GM23248 (cell line): ENCODE results near the gene SSBP2. TPM values are rescaled to one million over a fixed set of nuclear protein-coding genes. Genes with fewer than 3 reads are reported as not detected.

Experiments used
- DNase-seq: peaks from one replicate; pipeline ENCODE4 v3.0.0-alpha.2; 2015
- H2AFZ ChIP-seq: fragments of 200-600 bp; sonication (generic); 2 replicates; pipeline ENCODE4 v1.6.1; 2016; ENCODE audit warnings: antibody characterized with exemption
- H3F3A ChIP-seq: fragments of 200-600 bp; sonication (generic); 2 replicates; pipeline ENCODE4 v1.6.1; 2016; ENCODE audit warnings: mild to moderate bottlenecking, antibody characterized with exemption, mixed run types; ENCODE audit not compliant: insufficient read depth
- H3K27ac ChIP-seq: fragments of 200-600 bp; sonication (generic); 2 replicates; pipeline ENCODE4 v1.5.1; 2016; ENCODE audit warnings: mild to moderate bottlenecking
- H3K27me3 ChIP-seq: fragments of 200-600 bp; sonication (generic); replicated peaks from 2 replicates; pipeline ENCODE4 v1.6.1; 2016; ENCODE audit warnings: mild to moderate bottlenecking; ENCODE audit not compliant: insufficient read depth
- H3K36me3 ChIP-seq: fragments of 200-600 bp; sonication (generic); 2 replicates; pipeline ENCODE4 v1.6.1; 2016; ENCODE audit warnings: low read depth, mild to moderate bottlenecking
- H3K4me1 ChIP-seq: fragments of 200-600 bp; sonication (generic); 2 replicates; pipeline ENCODE4 v1.6.1; 2016; ENCODE audit warnings: mild to moderate bottlenecking; ENCODE audit not compliant: insufficient read depth
- H3K4me2 ChIP-seq: fragments of 200-600 bp; sonication (generic); one replicate; pipeline ENCODE4 v1.6.1; 2016; ENCODE audit warnings: mild to moderate bottlenecking; ENCODE audit not compliant: unreplicated experiment
- H3K4me3 ChIP-seq: fragments of 200-600 bp; sonication (generic); 2 replicates; pipeline ENCODE4 v1.5.1; 2016; ENCODE audit warnings: mild to moderate bottlenecking
- H3K79me2 ChIP-seq: fragments of 200-600 bp; sonication (generic); 2 replicates; pipeline ENCODE4 v1.6.1; 2016; ENCODE audit warnings: mild to moderate bottlenecking; ENCODE audit not compliant: insufficient read depth
- H3K9ac ChIP-seq: fragments of 200-600 bp; sonication (generic); 2 replicates; pipeline ENCODE4 v1.6.1; 2016; ENCODE audit warnings: mild to moderate bottlenecking
- H3K9me2 ChIP-seq: fragments of 200-600 bp; sonication (generic); 2 replicates; pipeline ENCODE4 v1.6.1; 2016; ENCODE audit warnings: mixed run types, mild to moderate bottlenecking, moderate library complexity; ENCODE audit not compliant: insufficient read depth
- H3K9me3 ChIP-seq: fragments of 200-600 bp; sonication (generic); one replicate; pipeline ENCODE4 v1.6.1; 2017; ENCODE audit warnings: low read depth
- H4K20me1 ChIP-seq: fragments of 200-600 bp; sonication (generic); 2 replicates; pipeline ENCODE4 v1.6.0; 2016; ENCODE audit not compliant: insufficient read depth
- EZH2 ChIP-seq: fragments of 200-600 bp; sonication (generic); IDR thresholded peaks from 2 replicates; pipeline ENCODE4 v1.6.1; 2018; ENCODE audit warnings: antibody characterized with exemption, mild to moderate bottlenecking; ENCODE audit not compliant: insufficient read depth, poor library complexity, severe bottlenecking
- EZH2phosphoT487 ChIP-seq: fragments of 200-600 bp; sonication (generic); IDR thresholded peaks from 2 replicates; pipeline ENCODE4 v1.6.1; 2018; ENCODE audit warnings: antibody characterized with exemption, moderate library complexity, mild to moderate bottlenecking, low read depth; ENCODE audit not compliant: insufficient read depth
- WGBS, 2 experiments: methylation state at CpG; one replicate each; pipeline ENCODE4 v1.1.6; 2015 to 2017; ENCODE audit warnings: low lambda C conversion rate in 2 of 2, low coverage in 1 of 2; ENCODE audit errors: missing lambda C conversion rate in 2 of 2; 5-methylcytosine and 5-hydroxymethylcytosine counted together
- in situ Hi-C: fragments of 300-500 bp; cut with MboI; formaldehyde crosslinking; loops from 2 replicates; pipeline ENCODE4 v1.15.0; 2020
- polyA plus RNA-seq: library from polyadenylated mRNA; unstranded; fragments of >200 nt; fragmentation: Nextera tagmentation; extraction: Ambion mirVana; gene quantifications from 2 replicates; pipeline ENCODE4 v1.2.1, GENCODE V29; 2016
- total RNA-seq: library from RNA; depleted of rRNA; stranded (reverse); fragments of >200 nt; shearing (Covaris generic); gene quantifications from 2 replicates; pipeline ENCODE4 v1.2.3, GENCODE V29; 2014

SSBP2 gene
- total and polyA plus RNA-seq, 2 experiments from 2014 or later: 25.5 to 40.0 TPM

- Histone ChIP-seq H3K4me3 (no peak overlapping the region), H3K9ac (no peak overlapping the region), H3K4me1 (no peaks in the 10 kb centered on the region), H3K79me2 (no peaks in the 10 kb centered on the region), H3K9me2 (no peaks in the 10 kb centered on the region), H3K4me2 (no peak overlapping the region), H3K36me3 (no peaks in the 10 kb centered on the region), H2AFZ (no peak overlapping the region), H3K27ac (no peak overlapping the region), H3K27me3 (no peaks in the 10 kb centered on the region), H3F3A (no peaks in the 10 kb centered on the region), H4K20me1 (no peaks in the 10 kb centered on the region), H3K9me3 (no peaks in the 10 kb centered on the region)
- TF ChIP-seq EZH2phosphoT487: no peak
- TF ChIP-seq EZH2: no peak
- in situ Hi-C loops: no loop called here
- WGBS, 2 experiments: 98 to 100% methylated on average over 1 of the region's 1 CpG
- DNase-seq: no peak
Measured at GRCh38 chr5:81544351-81545018, 206.4 kb downstream of the SSBP2 start.

DNA sequence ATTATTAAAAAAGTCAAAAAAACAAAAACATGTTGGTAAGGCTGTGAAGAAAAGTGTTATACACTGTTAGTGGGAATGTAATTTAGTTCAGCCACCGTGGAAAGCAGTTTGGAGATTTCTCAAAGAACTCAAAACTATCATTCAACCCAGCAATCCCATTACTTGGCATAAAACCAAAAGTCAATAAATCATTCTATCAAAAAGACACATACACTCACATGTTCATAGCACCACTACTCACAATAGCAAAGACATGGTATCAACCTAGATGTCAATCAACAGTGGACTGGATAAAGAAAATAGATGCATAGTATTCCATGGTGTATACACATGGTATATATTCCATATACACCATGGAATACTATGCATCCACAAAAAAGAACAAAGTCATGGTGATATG, 208.7 kb downstream of the SSBP2 start:
- WGBS, 2 experiments: 81 to 87% methylated on average over 1 of the region's 1 CpG
- Histone ChIP-seq H3K9me3 (no peaks in the 10 kb centered on the region), H3F3A (no peaks in the 10 kb centered on the region), H3K9me2 (no peaks in the 10 kb centered on the region), H3K4me2 (no peak overlapping the region), H3K27me3 (no peaks in the 10 kb centered on the region), H4K20me1 (no peaks in the 10 kb centered on the region), H2AFZ (no peak overlapping the region), H3K36me3 (no peaks in the 10 kb centered on the region), H3K79me2 (no peaks in the 10 kb centered on the region), H3K27ac (no peak overlapping the region), H3K9ac (no peak overlapping the region), H3K4me1 (no peaks in the 10 kb centered on the region), H3K4me3 (no peak overlapping the region)
- no peak for DNase-seq
- no peak for TF ChIP-seq EZH2phosphoT487
- no peak for TF ChIP-seq EZH2
- in situ Hi-C loops: no loop called here

DNA sequence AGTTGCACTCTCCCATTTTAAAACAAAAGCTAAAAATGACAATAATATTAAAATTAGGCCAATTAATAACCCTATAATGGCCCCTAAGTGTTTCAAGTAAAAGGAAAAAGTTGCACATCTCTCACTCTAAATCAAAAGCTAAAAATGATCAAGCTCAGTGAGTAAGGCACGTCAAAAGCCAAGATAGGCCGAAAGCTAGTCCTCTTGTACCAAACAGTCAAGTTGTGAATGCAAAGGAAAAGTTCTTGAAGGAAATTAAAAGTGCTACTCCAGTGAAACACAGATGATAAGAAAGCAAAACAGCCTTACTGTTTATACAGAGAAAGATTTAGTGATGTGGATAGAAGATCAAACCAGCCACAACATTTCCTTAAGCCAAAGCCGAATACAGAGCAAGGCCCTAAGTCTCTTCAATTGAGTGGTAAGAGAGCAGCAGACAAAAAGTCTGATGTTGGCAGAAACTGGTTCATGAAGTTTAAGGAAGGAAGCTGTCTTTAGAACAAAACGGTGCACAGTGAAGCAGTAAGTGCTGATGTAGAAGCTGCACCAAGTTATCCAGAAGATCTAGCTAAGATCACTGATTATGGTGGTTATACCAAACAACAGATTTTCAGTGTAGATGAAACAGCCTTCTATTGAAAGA, 212.9 kb downstream of the SSBP2 start:
- H3K27ac ChIP-seq: no peak overlapping the region
- H3K27me3 ChIP-seq: no peaks in the 10 kb centered on the region
- no peaks in the 10 kb centered on the region for H3F3A ChIP-seq
- no peaks in the 10 kb centered on the region for H4K20me1 ChIP-seq
- in situ Hi-C loops: no loop called here
- no peaks in the 10 kb centered on the region for H3K4me1 ChIP-seq
- H3K4me2 ChIP-seq: no peak overlapping the region
- no peak overlapping the region for H2AFZ ChIP-seq
- H3K36me3 ChIP-seq: no peaks in the 10 kb centered on the region
- H3K79me2 ChIP-seq: no peaks in the 10 kb centered on the region
- no peak for TF ChIP-seq EZH2phosphoT487
- TF ChIP-seq EZH2: no peak
- 82 to 85% methylated on average over 4 of the region's 4 CpGs for WGBS, 2 experiments
- H3K4me3 ChIP-seq: no peak overlapping the region
- H3K9me3 ChIP-seq: no peaks in the 10 kb centered on the region
- H3K9me2 ChIP-seq: no peaks in the 10 kb centered on the region
- H3K9ac ChIP-seq: no peak overlapping the region
- no peak for DNase-seq

GRCh38 chr5:81534441-81534840, 216.5 kb downstream of the SSBP2 start:
- H3K4me3 ChIP-seq: no peak overlapping the region
- no peaks in the 10 kb centered on the region for H3F3A ChIP-seq
- H2AFZ ChIP-seq: no peak overlapping the region
- H4K20me1 ChIP-seq: no peaks in the 10 kb centered on the region
- no peak for DNase-seq
- no peaks in the 10 kb centered on the region for H3K9me2 ChIP-seq
- in situ Hi-C loops: no loop called here
- 54 to 64% methylated on average over 1 of the region's 1 CpG for WGBS, 2 experiments
- no peaks in the 10 kb centered on the region for H3K4me1 ChIP-seq
- H3K79me2 ChIP-seq: no peaks in the 10 kb centered on the region
- H3K36me3 ChIP-seq: no peaks in the 10 kb centered on the region
- no peaks in the 10 kb centered on the region for H3K9me3 ChIP-seq
- no peak overlapping the region for H3K4me2 ChIP-seq
- H3K27me3 ChIP-seq: no peaks in the 10 kb centered on the region
- TF ChIP-seq EZH2phosphoT487: no peak
- TF ChIP-seq EZH2: no peak
- no peak overlapping the region for H3K27ac ChIP-seq
- no peak overlapping the region for H3K9ac ChIP-seq
